ENCODE results near the gene TMC8.
"Not testable (repeated sequence)": the region's sequence is repeated elsewhere in the genome, so short reads cannot be mapped to it uniquely, and the experiment has no call there.

The TMC8 gene

DNA sequence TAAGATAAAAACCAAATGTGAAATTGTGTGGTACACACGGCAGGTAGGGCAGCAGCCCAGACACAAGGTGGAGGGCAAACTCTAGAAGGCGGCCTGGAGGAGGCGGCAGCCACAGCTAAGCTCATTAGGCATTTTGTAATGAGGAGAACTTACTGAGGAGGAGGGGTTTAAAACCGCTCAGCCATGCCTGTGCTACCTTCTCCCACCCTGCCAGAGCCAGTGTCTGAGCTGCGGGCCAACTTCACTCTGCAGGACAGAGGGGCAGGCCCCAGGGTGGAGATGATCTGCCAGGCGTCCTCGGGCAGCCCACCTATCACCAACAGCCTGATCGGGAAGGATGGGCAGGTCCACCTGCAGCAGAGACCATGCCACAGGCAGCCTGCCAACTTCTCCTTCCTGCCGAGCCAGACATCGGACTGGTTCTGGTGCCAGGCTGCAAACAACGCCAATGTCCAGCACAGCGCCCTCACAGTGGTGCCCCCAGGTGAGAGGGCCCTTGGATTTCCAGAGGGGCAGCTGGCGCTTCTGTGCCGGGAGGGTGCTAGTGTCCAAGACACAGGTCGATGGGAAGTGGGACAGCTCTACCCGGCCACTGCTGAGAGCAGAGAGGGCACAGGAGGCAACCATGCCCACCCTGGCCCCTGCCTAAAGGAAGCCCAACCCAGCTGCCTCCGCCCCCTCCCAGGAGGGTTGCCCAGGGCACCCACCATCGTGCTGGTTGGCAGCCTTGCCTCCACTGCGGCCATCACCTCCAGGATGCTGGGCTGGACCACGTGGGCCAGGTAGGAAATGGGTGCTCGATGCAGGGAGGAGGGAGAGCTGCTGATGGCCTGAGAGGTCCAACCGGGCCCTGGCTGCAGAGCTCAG is 33.5 kb downstream of the TMC8 start:
- no peak for DNase-seq (ENCODE audit: insufficient read length, low spot score)
- no peak for TF ChIP-seq POLR2A (IDR thresholded peaks at IDR 0.05; ENCODE audit: low read depth, low read length)
- no peak for FAIRE-seq

- FAIRE-seq (no peak), DNase-seq (ENCODE audit: insufficient read length, low spot score) (no peak)
- no peak for TF ChIP-seq POLR2A (IDR thresholded peaks at IDR 0.05; ENCODE audit: low read depth, low read length)
Observed at GRCh38 chr17:78164748-78165607, 34.4 kb downstream of the TMC8 start.

- FAIRE-seq (no peak), DNase-seq (ENCODE audit: insufficient read length, low spot score) (no peak)
- no peak for TF ChIP-seq POLR2A (IDR thresholded peaks at IDR 0.05; ENCODE audit: low read depth, low read length)
Observed at GRCh38 chr17:78166416-78166815, 35.8 kb downstream of the TMC8 start.

GRCh38 chr17:78168242-78168902 is 37.8 kb downstream of the TMC8 start, which contains the start of gene SYNGR2:
Gene SYNGR2, plus strand, starts transcription at chr17:78168581. Its CDS starts 36 bp downstream, at chr17:78168617.
- peak; percentile 58 for TF ChIP-seq POLR2A (IDR thresholded peaks at IDR 0.05; ENCODE audit: low read depth, low read length)
- FAIRE-seq, result no peak
- peak; percentile 81 for DNase-seq (ENCODE audit: insufficient read length, low spot score)

DNA sequence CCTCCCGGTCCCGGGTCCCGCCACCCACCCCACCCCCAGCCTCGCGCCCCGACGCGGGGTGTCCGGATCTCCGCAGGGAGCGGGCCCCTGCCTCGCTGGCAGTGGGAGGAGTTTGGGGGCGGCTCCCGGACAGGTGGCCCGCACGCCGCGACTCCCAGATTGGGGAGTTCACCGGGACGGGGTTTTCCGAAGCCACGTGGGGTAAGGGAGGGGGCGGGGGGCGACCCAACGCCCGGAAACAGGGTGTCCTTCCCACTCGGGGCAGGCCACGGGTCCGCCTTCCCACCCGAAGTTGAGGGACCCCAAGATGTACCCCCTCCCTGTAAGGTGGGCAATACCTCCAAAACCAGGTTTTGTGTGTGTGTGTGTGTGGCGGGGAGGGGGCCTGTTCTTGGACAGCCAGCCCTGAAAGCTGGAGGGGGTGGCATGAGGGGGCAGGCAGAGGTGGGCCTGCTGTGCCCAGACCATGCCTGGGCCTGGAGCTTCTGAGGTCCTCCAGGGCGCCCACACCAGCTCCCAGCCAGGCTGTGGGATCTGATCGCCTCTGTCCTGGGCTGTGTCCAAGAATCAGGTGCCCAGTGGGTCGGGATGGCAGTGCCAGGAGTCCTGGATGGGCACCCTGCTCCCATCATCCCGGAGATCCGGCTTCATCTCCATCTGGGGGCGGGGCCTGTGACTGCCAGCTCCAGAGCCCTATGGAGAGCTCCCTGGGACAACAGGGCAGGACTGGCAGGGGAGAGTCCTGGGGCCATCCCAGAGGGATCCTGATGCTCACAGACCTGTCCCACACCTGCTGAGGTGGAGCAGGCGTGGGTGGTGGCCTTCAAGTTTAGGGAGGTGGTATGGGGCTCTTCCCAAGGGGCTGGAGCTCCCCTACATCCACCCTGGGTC is 38.6 kb downstream of the TMC8 start:
- peak; percentile 91 for DNase-seq (ENCODE audit: insufficient read length, low spot score)
- FAIRE-seq, result no peak
- no peak for TF ChIP-seq POLR2A (IDR thresholded peaks at IDR 0.05; ENCODE audit: low read depth, low read length)

- TF ChIP-seq POLR2A (IDR thresholded peaks at IDR 0.05; ENCODE audit: low read depth, low read length), result no peak
- FAIRE-seq, result no peak
Observed at GRCh38 chr17:78170692-78171590, 40.4 kb downstream of the TMC8 start.

GRCh38 chr17:78171591-78172248 is 41.1 kb downstream of the TMC8 start:
- not testable (repeated sequence) for DNase-seq (ENCODE audit: insufficient read length, low spot score); FAIRE-seq

More at GRCh38 chr17:78170692-78171590, 40.4 kb downstream of the TMC8 start:
- DNase-seq (ENCODE audit: insufficient read length, low spot score), result no peak

GRCh38 chr17:78172249-78173051 is 41.9 kb downstream of the TMC8 start:
- no peak for TF ChIP-seq POLR2A (IDR thresholded peaks at IDR 0.05; ENCODE audit: low read depth, low read length)
- FAIRE-seq (no peak), DNase-seq (ENCODE audit: insufficient read length, low spot score) (no peak)

DNA sequence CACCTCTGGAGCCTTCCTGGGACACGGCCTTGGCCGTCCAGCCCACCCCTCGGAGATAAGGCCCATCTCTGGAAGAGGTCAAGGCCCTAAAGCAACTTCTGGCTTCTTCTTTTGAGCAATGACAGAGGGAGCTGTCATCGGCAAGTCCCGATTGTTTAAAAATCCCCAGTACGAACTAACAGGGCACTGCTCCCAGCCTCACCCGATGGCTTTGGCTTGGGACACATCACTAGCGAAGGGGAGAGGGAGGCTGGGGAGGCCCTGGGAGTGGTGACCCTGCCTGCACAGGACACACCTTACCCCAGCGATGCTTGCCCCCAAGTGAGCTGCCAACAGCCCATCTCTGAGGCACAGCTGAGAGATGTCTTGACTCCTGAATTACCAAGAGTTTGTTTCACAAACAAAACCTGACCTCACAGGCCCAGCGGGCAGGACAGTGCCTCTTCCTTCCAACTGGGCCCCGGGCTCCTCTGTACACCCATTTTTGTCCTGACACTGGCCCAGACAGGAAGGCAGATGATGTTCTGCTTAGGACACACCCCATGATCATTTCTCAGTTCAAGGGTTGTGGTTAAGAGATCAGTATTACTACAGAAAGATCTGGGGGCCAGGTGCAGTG is 42.6 kb downstream of the TMC8 start:
- DNase-seq (ENCODE audit: insufficient read length, low spot score) (no peak), FAIRE-seq (no peak)
- TF ChIP-seq POLR2A (IDR thresholded peaks at IDR 0.05; ENCODE audit: low read depth, low read length), result no peak

DNA sequence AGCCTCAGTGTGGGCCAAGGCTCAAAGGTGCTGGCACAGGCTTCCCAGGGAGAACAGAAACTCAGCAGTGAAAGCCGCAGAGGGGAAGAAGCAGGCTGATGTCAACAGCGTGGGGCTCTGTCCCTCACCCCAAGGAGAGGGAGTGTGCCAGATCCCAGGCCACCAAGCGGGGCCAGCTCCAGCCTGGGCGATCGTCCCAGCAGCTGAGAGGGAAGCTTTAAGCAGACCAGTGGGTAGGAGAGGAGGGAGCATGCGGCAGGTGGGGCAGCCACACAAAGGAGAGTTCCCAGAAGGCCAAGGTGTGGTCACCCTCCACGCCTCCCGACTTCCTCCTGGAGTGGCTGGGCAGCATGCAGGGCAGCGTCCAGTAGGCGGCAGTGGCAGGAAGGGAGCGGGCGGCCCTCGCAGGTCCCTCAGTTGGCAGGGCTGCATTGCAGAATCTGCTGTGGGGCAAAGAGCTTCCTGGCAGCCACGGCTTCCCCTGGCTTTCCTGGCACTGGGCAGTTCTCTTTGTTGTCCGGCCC is 43.8 kb downstream of the TMC8 start:
- DNase-seq (ENCODE audit: insufficient read length, low spot score) (no peak), FAIRE-seq (no peak)
- TF ChIP-seq POLR2A (IDR thresholded peaks at IDR 0.05; ENCODE audit: low read depth, low read length), result no peak

Data from H54 (cell line).